ENCODE results near the gene STK24. TPM values are rescaled to one million over a fixed set of nuclear protein-coding genes. Genes with fewer than 3 reads are reported as not detected.
"Not testable (repeated sequence)": the region's sequence is repeated elsewhere in the genome, so short reads cannot be mapped to it uniquely, and the experiment has no call there.

The STK24 gene
- total RNA-seq, 2 experiments from 2014 or later: 150 to 152 TPM

DNA sequence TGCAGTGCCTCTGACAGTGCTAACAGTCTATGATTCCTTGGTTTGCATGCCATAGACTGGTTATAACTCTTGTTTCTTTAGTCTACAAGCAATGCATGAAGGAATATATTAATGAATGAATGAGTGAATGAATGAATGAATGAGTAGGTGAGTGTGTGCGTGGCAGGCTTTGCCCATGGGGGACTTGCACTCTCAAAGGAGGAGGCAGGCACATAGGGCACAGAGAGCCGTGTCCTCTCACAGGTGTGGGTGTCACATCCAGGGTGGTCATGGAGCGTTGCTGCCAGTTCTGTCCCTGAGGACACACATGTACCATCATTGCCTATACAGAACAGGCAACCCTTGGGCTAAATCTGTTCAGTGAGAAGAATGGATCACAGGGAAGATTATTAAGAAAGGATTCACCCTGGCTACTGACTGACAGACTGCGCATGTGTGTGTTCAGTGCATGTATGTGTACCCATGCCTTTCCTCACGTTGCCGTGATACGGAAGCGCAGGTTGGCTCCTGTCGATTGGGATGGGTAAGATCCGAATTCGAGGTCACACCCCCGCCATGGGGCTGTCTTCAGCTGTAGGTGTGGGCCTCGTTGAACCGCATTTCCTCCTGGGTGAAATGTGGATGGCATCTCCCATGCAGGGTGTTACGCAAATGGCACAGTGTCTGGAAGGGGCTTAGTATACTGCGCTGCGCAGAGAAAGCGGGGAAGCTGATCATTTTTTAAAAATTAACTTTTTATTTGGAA, 161.4 kb downstream of the STK24 start:
- ChIA-PET POLR2A (no interaction called here), CTCF (no interaction called here)

DNA sequence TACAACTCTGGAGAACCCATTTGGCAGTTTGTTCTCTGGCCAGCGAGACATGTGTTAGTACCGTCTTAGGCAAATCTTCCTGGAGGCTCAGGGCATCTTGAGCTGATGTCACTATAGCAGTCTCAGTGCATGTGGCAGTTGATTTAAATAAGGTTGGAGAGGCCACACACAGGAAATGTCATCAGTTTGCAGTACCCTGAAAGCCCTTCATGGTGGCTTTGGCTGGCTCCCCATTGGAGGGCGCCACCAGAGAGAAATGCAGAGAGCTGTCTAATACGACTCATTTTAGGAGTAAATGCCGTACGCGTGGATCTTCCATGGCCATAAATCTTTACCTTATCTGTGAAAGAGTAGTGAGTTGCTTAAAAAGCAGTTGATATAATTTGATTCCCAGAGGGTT, 163.1 kb downstream of the STK24 start:
- ChIA-PET CTCF (no interaction called here), POLR2A (no interaction called here)

DNA sequence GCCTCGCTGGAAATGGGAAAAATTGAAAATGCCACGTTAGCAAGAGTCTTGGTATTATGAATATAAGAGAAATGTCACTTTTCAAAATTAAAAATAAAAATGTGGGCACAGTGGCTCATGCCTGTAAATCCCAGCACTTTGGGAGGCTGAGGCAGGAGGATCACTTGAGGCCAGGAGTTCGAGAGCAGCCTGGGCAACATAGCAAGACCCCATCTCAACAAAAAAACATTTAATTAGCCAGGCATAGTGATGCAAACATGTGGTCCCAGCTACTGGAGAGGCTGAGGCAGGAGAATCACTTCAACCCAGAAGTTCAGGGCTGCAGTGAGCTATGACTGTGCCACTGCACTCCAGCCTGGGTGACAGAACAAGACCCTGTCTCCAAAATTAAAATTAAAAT, 163.6 kb downstream of the STK24 start:
- CTCF ChIA-PET, POLR2A ChIA-PET: not testable (repeated sequence)

DNA sequence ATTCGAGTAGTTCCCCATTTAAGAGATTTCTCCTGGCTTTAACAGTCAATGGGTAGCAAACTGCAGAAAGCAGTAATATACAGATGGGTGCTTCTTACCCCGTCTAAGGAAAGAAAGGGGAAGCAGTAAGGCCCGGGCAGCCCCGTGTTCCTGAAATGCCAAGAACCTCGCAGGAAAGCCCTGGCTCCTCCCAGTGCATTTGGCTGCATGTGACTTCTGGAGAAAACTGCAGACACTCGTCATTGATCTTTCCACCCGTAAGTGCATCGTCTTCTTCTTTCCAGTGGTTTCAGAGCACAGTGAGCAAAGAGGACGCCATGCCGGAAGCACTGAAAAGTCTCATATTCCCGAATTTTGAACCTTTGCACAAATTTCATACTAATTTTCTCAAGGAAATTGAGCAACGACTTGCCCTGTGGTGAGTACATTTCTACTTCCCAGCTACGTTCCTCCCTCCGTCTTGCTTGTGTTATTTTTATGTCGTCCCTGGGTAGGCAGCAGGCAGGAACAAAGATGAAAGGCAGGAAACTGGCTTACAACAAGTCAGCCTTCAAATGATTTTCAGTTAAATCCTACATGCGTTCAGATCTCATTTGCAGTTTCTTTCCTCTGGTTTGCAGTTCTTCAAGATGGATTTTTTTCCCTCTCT, 165.2 kb downstream of the STK24 start:
- ChIA-PET POLR2A (no interaction called here), CTCF (no interaction called here)

DNA sequence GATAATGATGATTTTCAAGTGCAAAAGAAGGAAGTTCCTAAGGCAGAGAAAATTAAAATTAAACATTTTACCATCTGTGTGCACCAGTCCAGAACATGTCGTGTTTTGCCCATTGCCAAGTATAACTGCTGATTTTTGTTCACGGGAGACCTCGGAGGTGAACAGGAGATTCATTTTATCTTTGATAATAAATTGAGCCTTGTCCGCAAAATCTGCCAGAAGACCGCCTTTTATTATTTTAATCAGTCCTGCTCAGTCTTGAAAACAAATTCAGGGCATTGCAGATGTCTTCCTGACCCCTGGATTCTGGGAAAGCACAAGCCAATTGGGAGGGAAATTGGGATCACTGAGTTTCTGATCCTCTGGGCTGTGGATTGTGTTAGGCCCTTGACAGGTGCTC, 165.9 kb downstream of the STK24 start:
- ChIA-PET CTCF (no interaction called here), POLR2A (no interaction called here)

DNA sequence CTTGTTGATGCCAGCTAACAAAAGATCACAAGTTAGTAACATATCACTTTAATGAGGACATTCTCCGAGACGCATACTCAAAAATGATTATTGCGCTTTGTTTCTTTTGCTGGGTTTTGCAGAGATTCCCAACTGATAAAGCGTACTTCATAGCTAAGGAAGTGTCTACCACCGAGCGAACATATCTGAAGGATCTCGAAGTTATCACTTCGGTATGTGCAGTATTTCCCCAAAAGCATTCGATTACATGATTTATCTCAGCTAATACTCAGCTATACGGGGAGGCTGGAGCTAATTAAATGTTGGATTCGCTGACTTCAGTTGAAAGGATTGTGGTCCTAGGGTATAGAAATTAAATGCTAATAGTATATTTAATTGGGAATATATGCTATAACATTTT, 166.3 kb downstream of the STK24 start:
- CTCF ChIA-PET: no interaction called here
- POLR2A ChIA-PET: no interaction called here

DNA sequence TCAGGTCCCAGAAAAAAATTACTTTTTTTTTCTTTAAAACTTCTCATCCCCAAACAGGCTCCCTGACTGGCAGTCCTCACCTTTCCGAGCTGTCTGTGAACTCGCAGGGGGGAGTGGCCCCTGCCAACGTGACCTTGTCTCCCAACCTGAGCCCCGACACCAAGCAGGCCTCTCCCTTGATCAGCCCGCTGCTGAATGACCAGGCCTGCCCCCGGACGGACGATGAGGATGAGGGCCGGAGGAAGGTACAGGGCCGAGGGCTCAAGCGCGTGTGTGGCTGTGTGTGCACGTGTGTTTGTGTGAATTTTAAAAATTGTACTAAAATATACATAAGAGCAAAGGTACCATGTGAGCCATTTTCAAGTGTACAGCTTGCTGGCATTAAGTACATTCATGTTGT, 167.6 kb downstream of the STK24 start:
- ChIA-PET CTCF (no interaction called here), POLR2A (no interaction called here)

DNA sequence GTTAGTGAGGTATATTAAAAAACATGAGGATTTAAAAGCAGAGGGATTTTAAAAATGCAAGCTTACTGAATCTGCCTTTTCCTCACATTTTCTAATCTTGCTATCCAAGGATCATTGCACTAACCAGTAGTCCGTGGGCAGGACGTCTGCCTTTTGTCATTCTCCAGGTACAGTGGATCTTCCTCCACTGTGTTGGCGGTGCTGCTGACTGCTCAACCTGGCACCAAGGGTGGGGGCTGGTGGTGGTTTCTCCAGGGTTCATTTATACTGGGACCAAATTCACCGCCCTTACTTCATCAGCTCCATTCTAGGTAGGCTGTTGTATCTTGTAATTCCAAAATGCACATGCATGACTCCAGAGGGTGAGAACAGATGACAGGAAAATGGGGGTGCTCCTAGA, 169.3 kb downstream of the STK24 start:
- ChIA-PET CTCF (no interaction called here), POLR2A (no interaction called here)

DNA sequence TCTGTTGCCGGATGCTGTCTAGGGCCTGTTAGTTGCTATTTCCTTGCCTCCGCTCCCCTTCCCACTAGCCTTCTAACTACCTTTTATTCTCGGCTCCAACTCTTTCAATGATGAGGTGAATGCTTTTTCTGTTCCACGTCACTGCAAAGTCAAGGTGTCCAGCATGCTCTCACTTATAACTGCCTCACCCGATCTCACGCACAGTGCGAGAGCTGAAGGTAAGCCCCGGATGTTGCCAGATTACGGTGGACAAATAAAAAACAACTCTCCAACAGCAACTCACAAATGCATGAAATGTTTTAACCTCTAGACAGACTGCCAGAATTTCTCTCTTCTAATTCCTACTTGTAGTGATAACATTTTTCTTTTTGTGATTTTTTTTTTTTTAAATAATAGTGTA, 169.9 kb downstream of the STK24 start:
- ChIA-PET POLR2A (no interaction called here), CTCF (no interaction called here)

DNA sequence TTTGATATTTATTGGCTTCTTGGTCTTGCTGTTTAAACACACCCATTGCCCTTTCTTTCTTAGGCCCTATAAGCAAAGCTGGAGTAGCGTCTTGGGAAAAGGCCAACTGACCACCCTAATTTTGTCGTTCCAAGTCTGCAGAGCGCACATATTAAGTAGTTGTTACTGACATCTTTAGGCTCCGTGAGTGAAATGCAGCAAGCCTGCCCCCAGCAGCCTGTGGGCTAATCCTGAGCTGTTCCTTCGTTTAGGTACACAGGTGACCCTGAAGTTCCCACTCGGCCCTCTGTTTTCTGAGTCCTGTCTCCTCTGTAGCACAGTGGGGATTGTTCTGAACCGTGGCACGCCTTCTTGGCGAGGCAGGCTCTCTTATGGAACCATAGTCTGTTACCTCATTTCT, 170.5 kb downstream of the STK24 start:
- ChIA-PET CTCF (no interaction called here), POLR2A (no interaction called here)

DNA sequence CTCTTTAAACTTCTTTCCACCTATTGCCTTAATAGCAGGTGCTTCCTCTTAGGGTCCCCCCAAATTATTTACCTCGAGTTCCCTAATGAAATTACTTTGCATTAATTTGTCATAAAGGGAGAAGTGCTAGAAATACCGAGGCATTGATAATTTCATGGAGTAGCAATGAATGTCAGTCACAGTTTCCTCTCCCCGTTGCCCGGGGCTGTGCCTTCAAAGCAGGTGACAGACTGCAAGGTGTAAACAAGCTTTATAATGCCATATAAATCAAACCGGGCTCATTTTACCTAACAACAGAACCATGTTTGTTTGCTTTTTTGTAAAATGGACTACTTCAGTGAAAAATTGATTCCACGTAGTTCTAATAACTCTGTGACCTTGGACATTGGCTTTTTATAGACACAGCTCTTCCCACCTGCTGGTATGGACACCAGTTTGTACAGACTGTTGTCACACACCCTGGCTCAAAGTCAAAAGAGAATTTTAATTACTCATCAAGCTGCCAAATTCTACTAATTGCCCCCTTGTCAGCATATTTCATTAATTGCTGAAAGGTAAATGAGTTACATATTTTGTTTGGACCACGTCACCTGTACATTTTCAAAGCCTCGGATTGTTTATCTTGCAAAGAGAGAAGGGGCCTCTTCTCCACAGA, 171.1 kb downstream of the STK24 start:
- CTCF ChIA-PET: interaction anchor here (0.5 kb wide), 1 partner anchor 132 kb away, joined by 3 read pairs; no protein-coding TSS in a partner anchor

DNA sequence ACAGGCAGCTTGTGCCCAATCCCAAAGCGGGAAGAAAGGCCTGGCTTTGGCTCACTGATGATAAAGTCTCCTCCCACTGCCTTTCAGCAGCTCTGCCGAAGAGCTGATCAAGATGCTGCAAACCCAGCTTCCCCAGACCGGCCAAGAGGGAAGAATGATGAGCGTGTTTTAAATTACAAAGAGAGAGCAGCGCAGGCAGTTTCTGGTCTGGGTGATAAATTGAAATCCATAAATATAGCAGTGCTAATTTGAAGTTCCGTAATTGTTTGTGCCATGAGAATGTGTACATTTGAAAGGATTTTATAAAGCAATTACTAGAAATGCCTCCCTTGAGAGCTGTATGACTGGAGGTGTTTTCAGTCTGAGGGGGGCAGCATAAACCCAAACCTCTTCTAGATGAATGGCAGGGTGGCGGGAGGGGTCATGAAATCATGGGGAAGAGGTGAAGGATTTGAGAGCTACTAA, 171.8 kb downstream of the STK24 start:
- CTCF ChIA-PET: no interaction called here
- POLR2A ChIA-PET: no interaction called here

More for the DNA sequence above, 171.1 kb downstream of the STK24 start:
- POLR2A ChIA-PET: no interaction called here

DNA sequence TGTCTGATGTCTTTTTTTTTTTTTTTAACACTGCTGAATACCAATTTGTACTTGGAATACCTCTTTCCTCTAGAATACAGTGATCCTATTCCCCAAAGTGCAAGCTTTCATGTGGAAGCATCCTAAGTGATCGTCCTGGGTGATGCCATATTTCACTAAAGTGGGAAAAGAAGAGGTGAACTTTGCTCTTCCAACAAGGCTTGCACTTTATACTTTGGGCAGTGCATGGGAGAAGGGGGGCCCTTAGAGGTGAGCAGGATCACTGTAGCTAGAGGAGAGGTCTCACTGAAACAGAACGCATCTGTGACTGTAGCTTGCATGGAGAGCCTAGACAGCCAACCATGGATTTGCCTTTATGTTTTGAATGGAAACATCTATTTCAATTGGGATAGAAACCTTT, 173.8 kb downstream of the STK24 start:
- ChIA-PET CTCF (no interaction called here), POLR2A (no interaction called here)

DNA sequence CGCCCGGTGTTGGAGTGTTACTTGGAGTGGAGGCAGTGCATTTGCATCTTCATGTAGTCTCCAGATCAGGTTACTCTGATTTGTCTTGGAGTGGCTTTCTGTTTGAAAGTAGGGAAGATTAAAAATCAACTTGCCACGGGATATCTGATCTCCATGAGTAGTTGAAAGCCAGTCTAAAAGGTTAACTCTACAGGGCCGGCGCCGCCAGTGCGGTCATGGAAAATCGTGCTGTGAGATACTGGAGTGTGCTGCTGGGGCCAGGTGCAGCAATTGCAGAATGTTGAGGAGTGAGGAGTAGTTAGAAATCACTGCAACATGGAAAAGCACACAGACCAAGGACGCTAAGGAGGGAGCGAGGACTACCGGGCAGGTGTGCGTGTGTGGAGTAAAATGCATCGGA, 175.0 kb downstream of the STK24 start:
- CTCF ChIA-PET: no interaction called here
- POLR2A ChIA-PET: no interaction called here

DNA sequence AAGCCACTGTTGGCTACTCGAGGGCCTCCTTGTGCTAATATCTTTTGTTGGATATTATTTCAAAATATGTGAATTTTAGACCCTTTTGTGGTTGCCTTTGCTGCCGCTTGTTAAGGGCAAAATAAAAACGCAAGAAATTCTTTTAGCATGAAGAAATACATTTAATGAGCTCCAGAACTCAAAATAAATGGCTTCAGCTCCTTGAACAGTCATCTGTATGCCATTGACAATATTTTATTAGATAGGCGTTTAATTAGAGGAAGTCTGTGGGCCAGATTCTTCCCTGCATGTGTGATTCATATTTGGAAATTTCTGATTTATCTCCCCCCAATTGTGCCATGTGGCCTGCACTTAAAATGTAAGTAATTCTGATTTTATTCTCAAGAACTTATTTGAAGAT, 177.2 kb downstream of the STK24 start:
- ChIA-PET CTCF (no interaction called here), POLR2A (no interaction called here)

DNA sequence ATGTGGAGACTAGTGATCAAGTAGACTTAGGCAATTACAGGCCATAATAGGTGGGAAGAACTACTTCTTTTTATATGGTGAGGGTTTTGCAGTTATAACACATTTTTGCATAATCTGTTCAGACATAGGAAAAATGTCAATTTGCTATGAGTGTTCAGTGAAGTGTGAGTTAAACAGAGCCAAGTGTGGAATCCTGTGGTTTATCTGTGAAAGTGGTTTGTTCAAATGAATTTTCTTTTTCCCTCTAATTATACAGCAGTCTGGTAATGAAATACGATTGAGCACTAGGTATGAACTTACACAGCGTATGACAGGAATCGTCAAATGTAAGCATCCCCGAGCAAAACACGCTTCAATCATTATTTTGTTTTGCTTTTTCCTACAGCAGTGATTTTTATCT, 178.3 kb downstream of the STK24 start:
- CTCF ChIA-PET: no interaction called here
- POLR2A ChIA-PET: no interaction called here

DNA sequence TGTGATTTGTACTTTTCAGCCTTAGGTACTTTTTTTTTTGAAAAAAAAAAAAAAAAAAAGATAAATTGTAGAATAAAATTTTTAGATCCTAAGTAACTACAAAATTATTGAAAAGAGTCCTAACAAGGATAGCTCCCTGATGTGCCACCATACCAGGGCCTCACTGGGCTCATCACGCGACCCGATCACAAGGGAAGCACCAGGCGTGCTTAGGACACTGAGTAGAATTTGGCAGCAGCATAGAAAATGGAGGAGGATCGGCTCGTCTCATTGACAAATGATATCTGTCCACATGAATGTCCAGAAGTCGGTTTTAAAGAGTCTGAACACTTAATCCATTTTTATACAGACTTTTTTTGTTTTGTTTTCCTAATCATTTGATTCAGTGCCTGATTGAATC, 179.0 kb downstream of the STK24 start:
- CTCF ChIA-PET: interaction anchor here (0.6 kb wide), 1 partner anchor 529 kb away, joined by 5 read pairs; no protein-coding TSS in a partner anchor
- POLR2A ChIA-PET: no interaction called here

DNA sequence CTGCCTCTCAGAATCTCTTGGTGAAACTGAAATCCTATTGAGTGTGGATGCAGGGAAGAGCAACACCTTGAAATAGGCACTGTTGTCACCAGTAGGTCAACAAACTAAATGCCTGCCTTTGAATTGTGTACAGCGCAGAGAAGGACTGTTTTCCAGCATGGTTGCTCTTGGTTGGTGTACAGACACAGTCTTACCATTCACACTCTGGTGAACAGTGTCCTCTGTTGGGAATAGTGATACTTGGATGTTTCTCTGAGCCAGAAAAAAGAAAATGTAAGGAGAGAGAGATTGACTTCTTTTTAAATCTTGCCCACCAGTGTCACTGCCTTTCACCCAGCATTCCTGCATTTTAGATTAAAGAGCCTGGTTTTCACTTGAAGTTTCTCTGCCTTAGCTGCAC, 179.7 kb downstream of the STK24 start:
- CTCF ChIA-PET: interaction anchor here (0.6 kb wide), 1 partner anchor 530 kb away, joined by 5 read pairs; no protein-coding TSS in a partner anchor
- POLR2A ChIA-PET: no interaction called here

DNA sequence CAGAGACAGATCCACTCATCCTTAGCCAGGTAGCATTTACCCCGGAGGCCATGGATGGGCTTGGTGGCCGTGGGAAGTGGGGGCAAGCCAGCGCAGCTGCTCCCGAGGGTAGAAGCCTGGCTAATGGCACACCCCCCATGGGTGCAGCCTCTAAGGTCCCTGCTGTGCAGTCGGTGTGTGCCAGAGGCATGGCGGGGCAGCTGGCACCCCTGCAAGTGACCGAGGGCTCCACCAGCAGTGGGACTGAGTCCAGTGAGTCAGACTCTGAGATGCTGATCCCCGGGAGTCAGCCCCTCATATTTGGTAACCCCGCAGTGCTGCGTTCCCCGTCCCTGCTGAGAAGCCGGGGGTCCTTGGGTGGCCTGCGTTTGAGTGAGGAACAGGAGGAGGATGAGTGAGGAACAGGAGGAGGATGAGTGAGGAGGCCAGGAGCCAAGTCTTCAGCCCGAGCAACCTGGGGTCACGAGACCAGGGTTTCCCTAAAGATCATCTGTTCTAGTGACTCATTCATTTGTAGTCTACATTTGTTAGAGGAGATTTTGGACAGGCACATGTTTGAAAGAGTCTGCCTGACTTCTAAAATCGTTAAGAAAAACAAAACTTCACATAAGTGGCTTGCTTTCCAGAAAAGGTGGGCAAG, 180.7 kb downstream of the STK24 start:
- POLR2A ChIA-PET: no interaction called here
- CTCF ChIA-PET: no interaction called here

Measured in activated CD8-positive, alpha-beta memory T cell treated with anti-CD3 and anti-CD28 coated beads for 36 hours (primary cell).